MM.1S (cell line): ENCODE measurements around the gene SFSWAP.
"Not testable (repeated sequence)": the region's sequence is repeated elsewhere in the genome, so short reads cannot be mapped to it uniquely, and the experiment has no call there.

Experiments used
- DNase-seq: peaks from one replicate; pipeline ENCODE4 v3.0.0-alpha.2; 2015
- H2AFZ ChIP-seq: fragments of 300-600 bp; sonication (generic); 2 replicates; pipeline ENCODE4 v1.6.0; 2016; ENCODE audit warnings: antibody characterized with exemption, low read length
- H3F3A ChIP-seq: fragments of 300-600 bp; sonication (generic); 2 replicates; pipeline ENCODE4 v1.6.1; 2016; ENCODE audit warnings: mild to moderate bottlenecking, antibody characterized with exemption, low read length, moderate library complexity, mixed read lengths; ENCODE audit not compliant: insufficient read depth
- H3K27ac ChIP-seq: fragments of 300-600 bp; sonication (generic); 2 replicates; pipeline ENCODE4 v1.5.1; 2016; ENCODE audit warnings: mild to moderate bottlenecking, low read length
- H3K27me3 ChIP-seq: fragments of 300-600 bp; sonication (generic); replicated peaks from 2 replicates; pipeline ENCODE4 v1.6.0; 2016; ENCODE audit warnings: low read length; ENCODE audit not compliant: insufficient read depth
- H3K36me3 ChIP-seq: fragments of 300-600 bp; sonication (generic); replicated peaks from 2 replicates; pipeline ENCODE4 v1.6.1; 2016; ENCODE audit warnings: mild to moderate bottlenecking, low read length, mixed read lengths; ENCODE audit not compliant: insufficient read depth
- H3K4me1 ChIP-seq: fragments of 300-600 bp; sonication (generic); 2 replicates; pipeline ENCODE4 v1.6.1; 2016; ENCODE audit warnings: low read length, mixed read lengths
- H3K4me2 ChIP-seq: fragments of 300-600 bp; sonication (generic); 2 replicates; pipeline ENCODE4 v1.6.0; 2016; ENCODE audit warnings: low read depth, low read length
- H3K4me3 ChIP-seq: fragments of 300-600 bp; sonication (generic); 2 replicates; pipeline ENCODE4 v1.5.1; 2016; ENCODE audit warnings: low read length, mixed read lengths
- H3K79me2 ChIP-seq: fragments of 300-600 bp; sonication (generic); 2 replicates; pipeline ENCODE4 v1.6.1; 2016; ENCODE audit warnings: mixed run types, low read length, mixed read lengths
- H3K9ac ChIP-seq: fragments of 300-600 bp; sonication (generic); 2 replicates; pipeline ENCODE4 v1.6.1; 2016; ENCODE audit warnings: low read length, mixed read lengths
- H3K9me2 ChIP-seq: fragments of 300-600 bp; sonication (generic); replicated peaks from 2 replicates; pipeline ENCODE4 v1.6.1; 2016; ENCODE audit warnings: mild to moderate bottlenecking, low read length, mixed read lengths; ENCODE audit not compliant: insufficient read depth
- H3K9me3 ChIP-seq: fragments of 300-600 bp; sonication (generic); replicated peaks from 2 replicates; pipeline ENCODE4 v1.6.1; 2016; ENCODE audit warnings: mild to moderate bottlenecking, low read length, mixed read lengths; ENCODE audit not compliant: insufficient read depth
- H4K20me1 ChIP-seq: fragments of 300-600 bp; sonication (generic); 2 replicates; pipeline ENCODE4 v1.6.1; 2016; ENCODE audit warnings: mild to moderate bottlenecking, low read length, moderate library complexity, mixed read lengths; ENCODE audit not compliant: insufficient read depth
- EZH2 ChIP-seq: fragments of 300-600 bp; sonication (generic); optimal IDR thresholded peaks from 2 replicates; pipeline ENCODE3; 2017; ENCODE audit warnings: low read depth, mild to moderate bottlenecking, antibody characterized with exemption, low read length, mixed read lengths
- TF ChIP-seq, protein P1 (sequence below): fragments of 300-600 bp; sonication (generic); IDR thresholded peaks from 2 replicates; pipeline ENCODE4 v1.5.1; 2016; ENCODE audit warnings: antibody characterized with exemption, low read length, mixed read lengths

Gene SFSWAP

DNA sequence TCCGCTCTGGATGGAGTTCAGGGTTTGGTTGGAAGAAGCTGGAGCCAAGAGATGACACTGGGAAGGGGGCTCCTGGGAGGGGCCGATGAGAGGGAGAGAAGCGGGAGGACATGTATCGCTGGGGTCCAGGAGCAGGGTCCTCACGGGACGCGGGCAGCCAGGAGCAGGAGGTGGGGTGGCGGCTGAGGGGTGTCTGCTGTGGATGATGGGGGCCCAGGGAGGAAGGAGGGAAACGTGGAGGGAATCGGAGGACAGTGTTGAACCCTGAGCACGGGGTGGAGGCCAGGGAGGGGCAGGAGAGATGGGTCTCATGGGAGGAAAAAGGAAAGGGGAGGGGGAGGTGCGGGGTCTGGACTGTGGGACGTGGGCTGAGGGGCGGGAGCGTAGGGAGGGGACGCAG, 31.7 kb upstream of the SFSWAP start:
- H3K27ac ChIP-seq, H3K4me2 ChIP-seq, H3K9ac ChIP-seq, H4K20me1 ChIP-seq, H3F3A ChIP-seq, H3K79me2 ChIP-seq, H3K4me1 ChIP-seq, H3K9me2 ChIP-seq, H3K9me3 ChIP-seq, H3K4me3 ChIP-seq, H3K27me3 ChIP-seq, H2AFZ ChIP-seq, H3K36me3 ChIP-seq, DNase-seq: not testable (repeated sequence)

DNA sequence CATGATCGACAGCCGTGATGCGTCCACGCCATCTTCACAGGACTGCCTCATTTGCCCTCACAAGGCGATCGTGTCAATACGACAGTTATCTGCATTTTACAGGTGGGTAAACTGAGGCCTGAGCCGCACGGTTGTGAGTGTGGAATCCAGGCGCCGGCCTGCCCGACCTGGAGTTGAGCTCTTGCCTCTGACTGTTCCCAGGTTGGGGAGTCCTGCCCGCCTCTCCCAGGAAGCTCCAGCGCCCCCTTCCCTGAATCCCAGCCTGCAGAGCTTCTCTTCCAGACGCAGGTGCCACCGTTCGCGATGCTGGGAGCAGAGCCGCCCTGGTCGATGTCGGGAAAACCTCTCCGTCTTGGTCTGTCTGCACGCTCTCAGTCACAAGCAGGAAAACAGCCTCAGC, 31.1 kb upstream of the SFSWAP start:
- H3K4me3 ChIP-seq, H3K27me3 ChIP-seq, H2AFZ ChIP-seq, H3K27ac ChIP-seq, H3K4me2 ChIP-seq, H3K9me2 ChIP-seq, H4K20me1 ChIP-seq, H3K9ac ChIP-seq, H3K79me2 ChIP-seq, H3F3A ChIP-seq, DNase-seq, H3K36me3 ChIP-seq, H3K4me1 ChIP-seq, H3K9me3 ChIP-seq: not testable (repeated sequence)

- not testable (repeated sequence) for H3K79me2 ChIP-seq, H3K4me2 ChIP-seq, H4K20me1 ChIP-seq, H3K9ac ChIP-seq, H3K27ac ChIP-seq, DNase-seq, H3K9me2 ChIP-seq, H3K4me1 ChIP-seq, H3F3A ChIP-seq, H3K9me3 ChIP-seq, H3K36me3 ChIP-seq, H2AFZ ChIP-seq, H3K4me3 ChIP-seq, H3K27me3 ChIP-seq
Observed at GRCh38 chr12:131680392-131681256, 30.3 kb upstream of the SFSWAP start.

DNA sequence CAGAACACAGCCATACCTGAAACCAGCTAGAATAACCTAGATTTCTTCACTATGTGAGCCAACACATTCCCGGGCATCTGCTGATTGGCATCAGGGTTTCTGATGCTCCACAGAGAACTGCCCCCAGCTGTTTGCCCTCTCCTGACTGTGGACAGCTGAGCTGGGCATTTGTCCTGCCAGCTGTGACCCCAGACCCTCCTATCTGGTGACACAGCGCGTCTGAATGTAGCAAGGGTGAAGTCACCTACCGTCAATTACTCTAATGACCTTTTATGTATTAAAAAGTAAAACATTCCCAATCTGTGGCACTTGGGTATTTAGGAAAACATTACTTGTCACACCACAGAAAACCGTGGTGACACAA, 29.7 kb upstream of the SFSWAP start:
- Histone ChIP-seq H3K27ac (no peak overlapping the region), H3K9me3 (no peaks in the 10 kb centered on the region)

GRCh38 chr12:131681746-131682509, 29.0 kb upstream of the SFSWAP start:
- H3K9me2 ChIP-seq, H3K36me3 ChIP-seq, H3K4me2 ChIP-seq, H3K9ac ChIP-seq, H3F3A ChIP-seq, H2AFZ ChIP-seq, H4K20me1 ChIP-seq, DNase-seq, H3K4me1 ChIP-seq, H3K27ac ChIP-seq, H3K9me3 ChIP-seq, H3K4me3 ChIP-seq, H3K79me2 ChIP-seq, H3K27me3 ChIP-seq: not testable (repeated sequence)

More for the DNA sequence above, 29.7 kb upstream of the SFSWAP start:
- H3K4me1 ChIP-seq, result no peaks in the 10 kb centered on the region
- DNase-seq, result no peak
- H3K79me2 ChIP-seq, result no peaks in the 10 kb centered on the region
- no peak for TF ChIP-seq EZH2
- TF ChIP-seq, protein P1, sequence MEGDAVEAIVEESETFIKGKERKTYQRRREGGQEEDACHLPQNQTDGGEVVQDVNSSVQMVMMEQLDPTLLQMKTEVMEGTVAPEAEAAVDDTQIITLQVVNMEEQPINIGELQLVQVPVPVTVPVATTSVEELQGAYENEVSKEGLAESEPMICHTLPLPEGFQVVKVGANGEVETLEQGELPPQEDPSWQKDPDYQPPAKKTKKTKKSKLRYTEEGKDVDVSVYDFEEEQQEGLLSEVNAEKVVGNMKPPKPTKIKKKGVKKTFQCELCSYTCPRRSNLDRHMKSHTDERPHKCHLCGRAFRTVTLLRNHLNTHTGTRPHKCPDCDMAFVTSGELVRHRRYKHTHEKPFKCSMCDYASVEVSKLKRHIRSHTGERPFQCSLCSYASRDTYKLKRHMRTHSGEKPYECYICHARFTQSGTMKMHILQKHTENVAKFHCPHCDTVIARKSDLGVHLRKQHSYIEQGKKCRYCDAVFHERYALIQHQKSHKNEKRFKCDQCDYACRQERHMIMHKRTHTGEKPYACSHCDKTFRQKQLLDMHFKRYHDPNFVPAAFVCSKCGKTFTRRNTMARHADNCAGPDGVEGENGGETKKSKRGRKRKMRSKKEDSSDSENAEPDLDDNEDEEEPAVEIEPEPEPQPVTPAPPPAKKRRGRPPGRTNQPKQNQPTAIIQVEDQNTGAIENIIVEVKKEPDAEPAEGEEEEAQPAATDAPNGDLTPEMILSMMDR, result no peak
- H3K36me3 ChIP-seq, result no peaks in the 10 kb centered on the region
- H3K4me3 ChIP-seq, result no peak overlapping the region
- no peaks in the 10 kb centered on the region for H3F3A ChIP-seq
- H3K4me2 ChIP-seq, result no peak overlapping the region
- H2AFZ ChIP-seq, result no peak overlapping the region
- no peaks in the 10 kb centered on the region for H3K9me2 ChIP-seq
- H3K27me3 ChIP-seq, result no peaks in the 10 kb centered on the region
- no peaks in the 10 kb centered on the region for H4K20me1 ChIP-seq
- H3K9ac ChIP-seq, result no peak overlapping the region
